OCI-LY3 (cell line): ENCODE results near the gene WDR20.

Experiments used
- H2AFZ ChIP-seq: fragments of 200-600, 300-600 bp; shearing (Covaris generic); 2 replicates; pipeline ENCODE4 v1.6.0; 2014; ENCODE audit warnings: antibody characterized with exemption, low read depth, low read length
- H3K27ac ChIP-seq: fragments of 200-600, 300-600 bp; sonication (generic); 2 replicates; pipeline ENCODE4 v1.5.1; 2014; ENCODE audit warnings: mild to moderate bottlenecking, low read length, moderate library complexity, mixed read lengths
- H3K27me3 ChIP-seq: fragments of 200-600, 300-600 bp; sonication (generic); 2 replicates; pipeline ENCODE4 v1.6.1; 2014; ENCODE audit warnings: low read depth, low read length, mixed read lengths
- H3K36me3 ChIP-seq: fragments of 200-600, 300-600 bp; sonication (generic); replicated peaks from 2 replicates; pipeline ENCODE3; 2014; ENCODE audit warnings: low read depth, low read length, mixed read lengths
- H3K4me1 ChIP-seq: fragments of 300-600, 200-600 bp; sonication (generic); 2 replicates; pipeline ENCODE4 v1.6.1; 2014; ENCODE audit warnings: low read length, mixed read lengths
- H3K4me2 ChIP-seq: fragments of 200-600, 300-600 bp; sonication (generic); 2 replicates; pipeline ENCODE4 v1.6.1; 2014; ENCODE audit warnings: low read length, mixed read lengths
- H3K4me3 ChIP-seq: fragments of 300-600, 200-600 bp; sonication (generic); 2 replicates; pipeline ENCODE4 v1.5.1; 2014; ENCODE audit warnings: antibody characterized with exemption, mild to moderate bottlenecking, low read length, moderate library complexity
- H3K79me2 ChIP-seq: fragments of 300-600, 200-600 bp; shearing (Covaris generic); 2 replicates; pipeline ENCODE4 v1.6.1; 2014; ENCODE audit warnings: mild to moderate bottlenecking, low read length, mixed read lengths
- H3K9ac ChIP-seq: fragments of 300-600, 200-600 bp; shearing (Covaris generic); 2 replicates; pipeline ENCODE4 v1.6.0; 2014; ENCODE audit warnings: mild to moderate bottlenecking, low read length, moderate library complexity
- H3K9me3 ChIP-seq: fragments of 200-600, 300-600 bp; shearing (Covaris generic); 2 replicates; pipeline ENCODE4 v1.6.1; 2014; ENCODE audit warnings: low read length, mixed read lengths; ENCODE audit not compliant: insufficient read depth
- H4K20me1 ChIP-seq: fragments of 200-600, 300-600 bp; sonication (generic); 2 replicates; pipeline ENCODE4 v1.6.1; 2016; ENCODE audit warnings: low read length, mixed read lengths; ENCODE audit not compliant: insufficient read depth
- EZH2phosphoT487 ChIP-seq: fragments of 200-600 bp; shearing (Covaris generic); IDR thresholded peaks from 2 replicates; pipeline ENCODE4 v1.6.1; 2018; ENCODE audit warnings: antibody characterized with exemption, mixed run types, low read depth
- TF ChIP-seq, protein P1 (sequence below): fragments of 200-600, 300-600 bp; sonication (generic); IDR thresholded peaks from 2 replicates; pipeline ENCODE4 v1.5.1; 2014; ENCODE audit warnings: antibody characterized with exemption, low read length, low read depth

WDR20 gene

DNA sequence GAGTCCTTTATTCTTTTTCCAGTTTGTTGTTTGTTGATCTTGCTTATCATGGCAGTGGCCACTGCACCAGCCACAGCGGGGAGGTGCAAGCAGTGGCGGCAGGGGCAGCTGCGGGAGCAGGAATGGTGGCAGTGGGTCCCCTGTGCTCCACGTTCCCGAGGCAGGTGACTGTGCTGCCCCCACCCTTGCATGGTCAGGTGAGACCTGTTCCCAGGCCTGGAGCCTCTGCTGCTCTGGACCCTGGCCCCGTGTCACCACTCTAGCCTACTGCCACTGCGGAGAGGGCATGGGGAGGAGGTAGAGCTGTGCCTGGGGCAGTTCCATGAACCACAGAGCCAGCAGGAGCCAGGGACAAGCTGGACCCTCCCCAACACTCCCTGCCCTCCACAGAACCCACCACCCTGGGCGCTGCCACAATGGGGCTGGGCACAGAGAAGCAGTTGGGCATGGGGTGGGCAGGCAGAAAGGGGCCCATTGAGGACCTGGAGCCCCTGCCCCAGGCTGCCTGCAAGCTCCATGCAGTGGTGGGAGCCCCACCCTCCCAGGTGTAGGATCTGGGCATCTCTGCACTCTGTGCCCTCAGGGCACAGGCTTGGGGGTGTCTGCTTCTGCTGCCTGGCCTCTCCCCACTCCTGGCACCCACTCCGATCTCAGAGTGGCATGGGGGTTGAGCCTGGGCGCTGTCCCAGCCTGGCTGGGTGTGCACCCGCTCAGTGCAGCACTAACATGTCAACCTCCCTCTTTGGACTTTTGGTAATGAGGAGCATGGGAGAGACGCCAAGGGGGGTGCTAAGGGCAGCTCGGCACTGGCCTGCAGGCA lies 23.1 kb upstream of the WDR20 start:
- H3K36me3 ChIP-seq, result peaks cover 6% of the 10 kb centered on the region
- no peaks in the 10 kb centered on the region for H3K4me1 ChIP-seq

DNA sequence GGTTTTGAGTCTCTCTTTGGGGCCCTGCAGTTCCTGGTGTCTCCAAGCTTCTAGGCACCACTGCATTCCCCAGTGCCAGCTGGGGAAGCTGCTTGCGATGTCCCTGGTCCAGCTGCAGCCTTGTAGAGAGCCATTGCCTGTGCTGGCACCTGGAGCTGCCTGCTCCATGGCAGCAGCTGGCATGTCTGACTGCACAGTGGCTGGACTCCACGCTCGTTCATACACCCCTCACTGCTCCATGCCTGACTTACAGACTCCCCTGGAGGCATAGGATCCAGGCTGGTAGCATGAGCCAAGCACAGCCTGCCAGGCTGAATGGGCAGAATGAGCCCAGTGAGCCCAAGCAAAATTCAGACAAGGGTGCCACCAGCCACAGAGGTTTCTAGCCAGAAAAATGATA lies 21.8 kb upstream of the WDR20 start:
- no peak overlapping the region for H3K4me3 ChIP-seq
- no peaks in the 10 kb centered on the region for H3K27me3 ChIP-seq
- H3K4me1 ChIP-seq, result no peaks in the 10 kb centered on the region
- H3K9me3 ChIP-seq, result 0 out of 2 replicates have a peak, but pooled peaks cover 6% of the 10 kb centered on the region
- H3K9ac ChIP-seq, result no peak overlapping the region
- no peak overlapping the region for H3K4me2 ChIP-seq
- no peak overlapping the region for H3K27ac ChIP-seq
- H3K36me3 ChIP-seq, result peaks cover 6% of the 10 kb centered on the region
- H3K79me2 ChIP-seq, result no peaks in the 10 kb centered on the region
- H2AFZ ChIP-seq, result no peak overlapping the region
- TF ChIP-seq, protein P1, sequence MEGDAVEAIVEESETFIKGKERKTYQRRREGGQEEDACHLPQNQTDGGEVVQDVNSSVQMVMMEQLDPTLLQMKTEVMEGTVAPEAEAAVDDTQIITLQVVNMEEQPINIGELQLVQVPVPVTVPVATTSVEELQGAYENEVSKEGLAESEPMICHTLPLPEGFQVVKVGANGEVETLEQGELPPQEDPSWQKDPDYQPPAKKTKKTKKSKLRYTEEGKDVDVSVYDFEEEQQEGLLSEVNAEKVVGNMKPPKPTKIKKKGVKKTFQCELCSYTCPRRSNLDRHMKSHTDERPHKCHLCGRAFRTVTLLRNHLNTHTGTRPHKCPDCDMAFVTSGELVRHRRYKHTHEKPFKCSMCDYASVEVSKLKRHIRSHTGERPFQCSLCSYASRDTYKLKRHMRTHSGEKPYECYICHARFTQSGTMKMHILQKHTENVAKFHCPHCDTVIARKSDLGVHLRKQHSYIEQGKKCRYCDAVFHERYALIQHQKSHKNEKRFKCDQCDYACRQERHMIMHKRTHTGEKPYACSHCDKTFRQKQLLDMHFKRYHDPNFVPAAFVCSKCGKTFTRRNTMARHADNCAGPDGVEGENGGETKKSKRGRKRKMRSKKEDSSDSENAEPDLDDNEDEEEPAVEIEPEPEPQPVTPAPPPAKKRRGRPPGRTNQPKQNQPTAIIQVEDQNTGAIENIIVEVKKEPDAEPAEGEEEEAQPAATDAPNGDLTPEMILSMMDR, result no peak
- no peak for TF ChIP-seq EZH2phosphoT487
- no peaks in the 10 kb centered on the region for H4K20me1 ChIP-seq

More for the DNA sequence above, 23.1 kb upstream of the WDR20 start:
- H3K9ac ChIP-seq, result no peak overlapping the region
- H3K79me2 ChIP-seq, result no peaks in the 10 kb centered on the region
- no peak overlapping the region for H3K4me2 ChIP-seq
- H4K20me1 ChIP-seq, result no peaks in the 10 kb centered on the region
- H3K27me3 ChIP-seq, result no peaks in the 10 kb centered on the region
- no peak overlapping the region for H3K4me3 ChIP-seq
- TF ChIP-seq, protein P1, result no peak
- TF ChIP-seq EZH2phosphoT487, result no peak
- no peak overlapping the region for H3K27ac ChIP-seq
- H3K9me3 ChIP-seq, result 0 out of 2 replicates have a peak, but pooled peaks cover 6% of the 10 kb centered on the region
- no peak overlapping the region for H2AFZ ChIP-seq

DNA sequence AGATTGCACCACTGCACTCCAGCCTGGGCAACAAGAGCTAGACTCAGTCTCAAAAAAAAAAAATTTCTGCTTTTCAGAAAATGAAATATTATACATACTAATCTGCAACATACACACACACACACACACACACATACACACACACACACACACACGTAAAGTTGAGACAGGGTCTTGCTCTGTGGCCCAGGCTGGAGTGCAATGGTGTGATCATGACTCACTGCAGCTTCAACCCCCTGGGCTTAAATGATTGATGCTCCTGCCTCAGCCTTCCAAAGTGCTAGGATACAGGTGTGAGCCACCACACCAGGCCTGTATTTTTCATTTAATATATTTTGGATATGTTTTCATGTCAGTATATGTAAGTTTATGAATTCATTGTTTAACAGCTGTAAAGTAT lies 18.8 kb upstream of the WDR20 start:
- no peak overlapping the region for H3K27ac ChIP-seq
- H2AFZ ChIP-seq, result no peak overlapping the region
- H3K27me3 ChIP-seq, result no peaks in the 10 kb centered on the region
- H3K4me1 ChIP-seq, result peaks cover 6% of the 10 kb centered on the region
- H3K4me2 ChIP-seq, result no peak overlapping the region
- H3K36me3 ChIP-seq, result peaks cover 6% of the 10 kb centered on the region
- H3K79me2 ChIP-seq, result no peaks in the 10 kb centered on the region
- H4K20me1 ChIP-seq, result no peaks in the 10 kb centered on the region
- TF ChIP-seq EZH2phosphoT487, result no peak
- no peak overlapping the region for H3K9ac ChIP-seq
- 0 out of 2 replicates have a peak, but pooled peaks cover 6% of the 10 kb centered on the region for H3K9me3 ChIP-seq
- no peak overlapping the region for H3K4me3 ChIP-seq

DNA sequence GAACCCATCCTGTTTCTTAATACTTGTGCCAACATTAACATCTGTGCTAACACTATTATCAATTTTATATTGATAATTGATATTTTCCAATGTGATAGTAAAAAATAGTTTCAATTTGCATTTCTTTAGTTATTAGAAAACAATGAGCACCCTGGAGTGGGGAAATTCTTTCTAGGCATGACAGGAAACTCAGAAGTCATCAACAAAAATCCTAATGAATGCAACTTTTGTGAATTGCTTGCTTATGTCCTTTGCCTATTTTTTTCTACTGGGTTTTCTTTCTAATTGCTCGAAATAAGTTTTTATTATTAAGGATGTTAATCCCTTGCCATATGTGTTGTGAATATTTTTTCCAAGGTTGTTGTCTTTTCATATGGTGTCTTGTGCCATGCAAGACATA lies 18.1 kb upstream of the WDR20 start:
- Histone ChIP-seq H3K36me3 (peaks cover 6% of the 10 kb centered on the region), H3K4me2 (no peak overlapping the region), H3K27ac (no peak overlapping the region), H3K4me3 (no peak overlapping the region), H3K9me3 (0 out of 2 replicates have a peak, but pooled peaks cover 6% of the 10 kb centered on the region), H3K9ac (no peak overlapping the region), H4K20me1 (no peaks in the 10 kb centered on the region), H3K4me1 (peaks cover 11% of the 10 kb centered on the region), H2AFZ (no peak overlapping the region), H3K27me3 (no peaks in the 10 kb centered on the region), H3K79me2 (no peaks in the 10 kb centered on the region)
- TF ChIP-seq, protein P1, result no peak
- TF ChIP-seq EZH2phosphoT487, result no peak
